ENCODE measurements around the gene ECE1.

Gene ECE1

DNA sequence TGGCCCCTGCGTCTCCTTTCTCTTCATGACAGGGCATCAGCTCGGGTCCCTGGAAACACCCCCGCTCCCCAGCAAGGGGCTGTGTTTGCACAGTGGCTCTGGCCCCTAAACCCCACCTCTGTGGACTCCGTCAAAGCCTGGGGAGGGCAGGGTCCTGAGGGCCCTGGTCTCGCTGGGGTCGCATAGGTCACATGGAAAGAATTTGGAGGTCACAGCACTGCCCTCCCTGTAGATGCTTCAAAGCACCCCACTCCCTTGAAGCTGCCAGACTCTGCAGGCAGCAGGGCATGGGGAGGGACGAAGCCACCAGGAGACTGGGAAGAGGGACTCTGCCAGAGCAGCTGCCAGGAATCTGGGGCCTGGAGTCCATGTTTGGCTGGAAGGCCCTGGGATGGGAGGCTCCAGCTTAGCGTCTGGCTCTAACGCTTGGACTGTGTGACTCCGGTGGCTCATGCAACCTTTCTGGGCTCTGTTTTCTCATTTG is 36.6 kb upstream of the ECE1 start:
- no CpG with 5 or more reads among the region's 10 CpGs for WGBS (ENCODE audit: extremely low coverage, insufficient coverage, insufficient read length)

DNA sequence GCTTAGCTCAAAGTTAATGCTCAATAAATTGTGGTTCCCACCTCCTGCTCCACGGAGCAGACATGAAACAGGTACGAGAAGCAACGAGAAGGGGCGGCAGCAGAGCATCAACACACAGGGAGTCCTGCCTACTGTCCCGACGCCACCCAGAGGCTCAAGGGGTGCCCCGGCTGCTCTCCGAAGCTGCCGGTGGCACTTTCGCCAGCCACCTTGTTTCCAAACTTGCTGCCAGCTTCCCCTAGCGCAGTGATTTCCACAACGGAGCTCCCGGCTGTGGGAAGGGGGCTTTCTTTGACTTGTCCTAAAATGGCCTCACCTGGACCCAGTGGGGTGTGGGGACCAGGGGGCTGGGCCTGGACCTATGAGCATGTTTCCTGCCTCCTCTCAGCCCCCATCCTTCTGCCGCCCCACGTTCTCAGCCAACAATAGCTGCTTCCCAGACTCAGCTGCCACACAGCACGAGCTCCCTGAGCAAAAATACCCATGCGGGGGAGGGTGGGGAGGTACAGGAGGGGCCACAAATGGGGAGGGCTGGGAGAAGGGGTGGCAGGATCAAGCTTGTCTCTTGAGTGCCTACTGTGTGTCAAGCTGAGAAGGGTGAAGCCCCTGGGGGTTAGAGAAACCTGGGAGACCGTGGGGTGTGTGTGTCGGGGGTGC is 35.6 kb upstream of the ECE1 start:
- Histone ChIP-seq H4K8ac (ENCODE audit: low read depth, low read length) (no peak overlapping the region), H3K14ac (ENCODE audit: low read length) (peak overlapping the region; percentile 52), H3K18ac (ENCODE audit: low read length) (peak overlapping the region; percentile 54), H3K4me3 (ENCODE audit: low read depth, low read length) (no peak overlapping the region), H3K79me2 (ENCODE audit: control insufficient read depth, insufficient read depth, low read length, poor library complexity) (peaks cover 3% of the 10 kb centered on the region), H2AFZ (ENCODE audit: insufficient read depth, low read length, poor library complexity) (no peak overlapping the region), H3K4ac (ENCODE audit: low read depth, low read length) (peak overlapping the region; percentile 29), H3K4me2 (ENCODE audit: low read length) (no peak overlapping the region), H4K12ac (ENCODE audit: low read depth, low read length) (no peak overlapping the region), H2BK5ac (ENCODE audit: low read depth, low read length, poor library complexity) (peak overlapping the region; percentile 1), H3K27ac (ENCODE audit: low read depth, low read length) (peak overlapping the region; percentile 73), H3K9me3 (ENCODE audit: insufficient read depth, low read depth, low read length) (no peaks in the 10 kb centered on the region), H3K27me3 (ENCODE audit: insufficient read depth, low read length) (no peaks in the 10 kb centered on the region), H3K4me1 (ENCODE audit: control insufficient read depth in 1 of 2, insufficient read depth in 2 of 2, low read length in 2 of 2) (peaks cover 59 to 69% of the 10 kb centered on the region in 2 experiments), H3K36me3 (ENCODE audit: control insufficient read depth in 1 of 2, insufficient read depth in 2 of 2, low read length in 2 of 2) (no peaks in the 10 kb centered on the region), H2AK5ac (ENCODE audit: low read length) (peak overlapping the region; percentile 51), H2BK120ac (ENCODE audit: insufficient read depth, low read length, poor library complexity) (peak overlapping the region; percentile 18), H3K79me1 (ENCODE audit: low read length) (peaks cover 14% of the 10 kb centered on the region), H3K23ac (ENCODE audit: low read length) (no peak overlapping the region), H2BK12ac (ENCODE audit: low read length) (peak overlapping the region; percentile 42), H3K9ac (ENCODE audit: low read length) (no peak overlapping the region), H4K91ac (ENCODE audit: low read depth, low read length) (peak overlapping the region; percentile 81)
- no CpG with 5 or more reads among the region's 19 CpGs for WGBS (ENCODE audit: extremely low coverage, insufficient coverage, insufficient read length)
- DNase-seq: no peak

More for the DNA sequence above, 36.6 kb upstream of the ECE1 start:
- no peaks in the 10 kb centered on the region for H3K27me3 ChIP-seq (ENCODE audit: insufficient read depth, low read length)
- peak overlapping the region; percentile 67 for H3K18ac ChIP-seq (ENCODE audit: low read length)
- peaks cover 3% of the 10 kb centered on the region for H3K79me2 ChIP-seq (ENCODE audit: control insufficient read depth, insufficient read depth, low read length, poor library complexity)
- H3K4me2 ChIP-seq (ENCODE audit: low read length): no peak overlapping the region
- H2BK12ac ChIP-seq (ENCODE audit: low read length): peak overlapping the region; percentile 0
- no peak overlapping the region for H3K9ac ChIP-seq (ENCODE audit: low read length)
- no peak overlapping the region for H2BK5ac ChIP-seq (ENCODE audit: low read depth, low read length, poor library complexity)
- no peak overlapping the region for H2AFZ ChIP-seq (ENCODE audit: insufficient read depth, low read length, poor library complexity)
- DNase-seq: no peak
- H3K79me1 ChIP-seq (ENCODE audit: low read length): peaks cover 13% of the 10 kb centered on the region
- peaks cover 54 to 63% of the 10 kb centered on the region in 2 experiments for H3K4me1 ChIP-seq (ENCODE audit: control insufficient read depth in 1 of 2, insufficient read depth in 2 of 2, low read length in 2 of 2)
- peak overlapping the region; percentile 2 for H2AK5ac ChIP-seq (ENCODE audit: low read length)
- peak overlapping the region; percentile 22 for H4K12ac ChIP-seq (ENCODE audit: low read depth, low read length)
- H2BK120ac ChIP-seq (ENCODE audit: insufficient read depth, low read length, poor library complexity): no peak overlapping the region
- no peak overlapping the region for H3K14ac ChIP-seq (ENCODE audit: low read length)
- H3K27ac ChIP-seq (ENCODE audit: low read depth, low read length): no peak overlapping the region
- H3K4ac ChIP-seq (ENCODE audit: low read depth, low read length): no peak overlapping the region
- H4K91ac ChIP-seq (ENCODE audit: low read depth, low read length): peak overlapping the region; percentile 81
- no peaks in the 10 kb centered on the region for H3K36me3 ChIP-seq (ENCODE audit: control insufficient read depth in 1 of 2, insufficient read depth in 2 of 2, low read length in 2 of 2)
- no peaks in the 10 kb centered on the region for H3K9me3 ChIP-seq (ENCODE audit: insufficient read depth, low read depth, low read length)
- no peak overlapping the region for H3K4me3 ChIP-seq (ENCODE audit: low read depth, low read length)
- no peak overlapping the region for H3K23ac ChIP-seq (ENCODE audit: low read length)
- no peak overlapping the region for H4K8ac ChIP-seq (ENCODE audit: low read depth, low read length)

GRCh38 chr1:21325231-21325718 is 35.0 kb upstream of the ECE1 start:
- H3K27ac ChIP-seq (ENCODE audit: low read depth, low read length): peak overlapping the region; percentile 73
- peak overlapping the region; percentile 51 for H2AK5ac ChIP-seq (ENCODE audit: low read length)
- DNase-seq: no peak
- peaks cover 65 to 74% of the 10 kb centered on the region in 2 experiments for H3K4me1 ChIP-seq (ENCODE audit: control insufficient read depth in 1 of 2, insufficient read depth in 2 of 2, low read length in 2 of 2)
- peak overlapping the region; percentile 81 for H4K91ac ChIP-seq (ENCODE audit: low read depth, low read length)
- H3K79me2 ChIP-seq (ENCODE audit: control insufficient read depth, insufficient read depth, low read length, poor library complexity): peaks cover 4% of the 10 kb centered on the region
- H4K12ac ChIP-seq (ENCODE audit: low read depth, low read length): no peak overlapping the region
- H3K9me3 ChIP-seq (ENCODE audit: insufficient read depth, low read depth, low read length): no peaks in the 10 kb centered on the region
- no CpG with 5 or more reads among the region's 7 CpGs for WGBS (ENCODE audit: extremely low coverage, insufficient coverage, insufficient read length)
- peak overlapping the region; percentile 61 for H2BK120ac ChIP-seq (ENCODE audit: insufficient read depth, low read length, poor library complexity)
- no peak overlapping the region for H3K23ac ChIP-seq (ENCODE audit: low read length)
- H3K27me3 ChIP-seq (ENCODE audit: insufficient read depth, low read length): no peaks in the 10 kb centered on the region
- H3K4me3 ChIP-seq (ENCODE audit: low read depth, low read length): no peak overlapping the region
- H2AFZ ChIP-seq (ENCODE audit: insufficient read depth, low read length, poor library complexity): peak overlapping the region; percentile 50
- no peaks in the 10 kb centered on the region for H3K36me3 ChIP-seq (ENCODE audit: control insufficient read depth in 1 of 2, insufficient read depth in 2 of 2, low read length in 2 of 2)
- H3K4me2 ChIP-seq (ENCODE audit: low read length): peak overlapping the region; percentile 40
- H3K18ac ChIP-seq (ENCODE audit: low read length): peak overlapping the region; percentile 84
- peak overlapping the region; percentile 52 for H3K14ac ChIP-seq (ENCODE audit: low read length)
- peak overlapping the region; percentile 57 for H3K4ac ChIP-seq (ENCODE audit: low read depth, low read length)
- peak overlapping the region; percentile 37 for H2BK5ac ChIP-seq (ENCODE audit: low read depth, low read length, poor library complexity)
- H3K9ac ChIP-seq (ENCODE audit: low read length): no peak overlapping the region
- peaks cover 18% of the 10 kb centered on the region for H3K79me1 ChIP-seq (ENCODE audit: low read length)
- no peak overlapping the region for H4K8ac ChIP-seq (ENCODE audit: low read depth, low read length)
- peak overlapping the region; percentile 79 for H2BK12ac ChIP-seq (ENCODE audit: low read length)

DNA sequence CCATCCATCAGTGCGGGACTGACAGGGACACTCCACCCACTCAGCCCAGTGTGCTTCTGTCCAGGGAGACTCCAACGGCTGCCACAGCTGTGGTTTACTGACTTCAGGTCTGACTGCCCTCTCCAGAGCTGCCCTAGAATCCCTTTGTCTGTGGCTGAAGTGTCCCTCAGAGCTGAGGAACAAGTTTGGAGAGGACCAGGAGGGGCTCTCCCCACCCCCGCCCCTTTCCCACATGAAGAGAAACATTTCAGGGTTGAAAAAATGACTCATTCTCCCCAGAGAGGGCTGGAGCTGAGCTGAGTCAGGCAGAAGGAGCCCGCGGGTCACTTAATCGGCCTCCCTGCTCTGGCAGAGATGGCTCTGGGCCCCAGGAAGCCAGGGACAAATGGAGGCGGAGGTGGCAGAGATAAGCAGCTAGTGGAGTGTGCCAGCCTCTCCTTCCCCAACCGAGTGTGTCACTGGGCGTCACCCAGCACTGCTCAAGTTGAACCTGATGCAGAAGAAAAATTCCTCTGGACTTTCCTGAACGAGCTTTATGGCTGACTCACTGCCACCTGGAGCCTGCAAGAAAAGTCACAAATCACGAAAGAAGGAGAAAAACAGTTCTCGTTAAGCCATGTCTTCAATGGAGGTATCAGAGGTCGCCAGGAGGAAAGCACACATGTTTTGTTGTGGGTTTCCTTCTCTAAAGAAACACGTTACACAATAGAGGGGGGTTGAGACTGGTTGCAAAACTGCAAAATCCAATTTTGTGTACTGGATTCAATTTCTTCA is 34.3 kb upstream of the ECE1 start:
- H3K9me3 ChIP-seq (ENCODE audit: insufficient read depth, low read depth, low read length): no peaks in the 10 kb centered on the region
- no peaks in the 10 kb centered on the region for H3K36me3 ChIP-seq (ENCODE audit: control insufficient read depth in 1 of 2, insufficient read depth in 2 of 2, low read length in 2 of 2)
- no peak overlapping the region for H3K4ac ChIP-seq (ENCODE audit: low read depth, low read length)
- H3K27ac ChIP-seq (ENCODE audit: low read depth, low read length): peak overlapping the region; percentile 73
- peak overlapping the region; percentile 3 for H2BK12ac ChIP-seq (ENCODE audit: low read length)
- DNase-seq: peak; percentile 89
- H3K27me3 ChIP-seq (ENCODE audit: insufficient read depth, low read length): no peaks in the 10 kb centered on the region
- no peak overlapping the region for H3K9ac ChIP-seq (ENCODE audit: low read length)
- H2AK5ac ChIP-seq (ENCODE audit: low read length): no peak overlapping the region
- H3K18ac ChIP-seq (ENCODE audit: low read length): peak overlapping the region; percentile 30
- H4K91ac ChIP-seq (ENCODE audit: low read depth, low read length): peak overlapping the region; percentile 17
- H3K79me2 ChIP-seq (ENCODE audit: control insufficient read depth, insufficient read depth, low read length, poor library complexity): peaks cover 4% of the 10 kb centered on the region
- peaks cover 18% of the 10 kb centered on the region for H3K79me1 ChIP-seq (ENCODE audit: low read length)
- no peak overlapping the region for H3K4me3 ChIP-seq (ENCODE audit: low read depth, low read length)
- H3K4me2 ChIP-seq (ENCODE audit: low read length): peak overlapping the region; percentile 40
- H3K4me1 ChIP-seq (ENCODE audit: control insufficient read depth in 1 of 2, insufficient read depth in 2 of 2, low read length in 2 of 2): peaks cover 63 to 71% of the 10 kb centered on the region in 2 experiments
- H2AFZ ChIP-seq (ENCODE audit: insufficient read depth, low read length, poor library complexity): no peak overlapping the region
- no peak overlapping the region for H3K23ac ChIP-seq (ENCODE audit: low read length)
- no peak overlapping the region for H4K12ac ChIP-seq (ENCODE audit: low read depth, low read length)
- H3K14ac ChIP-seq (ENCODE audit: low read length): no peak overlapping the region
- WGBS (ENCODE audit: extremely low coverage, insufficient coverage, insufficient read length): no CpG with 5 or more reads among the region's 14 CpGs
- H4K8ac ChIP-seq (ENCODE audit: low read depth, low read length): no peak overlapping the region
- no peak overlapping the region for H2BK120ac ChIP-seq (ENCODE audit: insufficient read depth, low read length, poor library complexity)
- peak overlapping the region; percentile 37 for H2BK5ac ChIP-seq (ENCODE audit: low read depth, low read length, poor library complexity)

All from trophoblast cell (in vitro differentiated cells and primary cell).